Esophagus muscularis mucosa (tissue), 4 donors: ENCODE results near the gene FTO.

Experiments
- EP300 ChIP-seq: sonication (generic); formaldehyde crosslinking; IDR thresholded peaks from one replicate; pipeline ENCODE4 v1.6.1; 2017; ENCODE audit warnings: antibody characterized with exemption
- POLR2A ChIP-seq: fragments of 450-650 bp; IDR thresholded peaks from one replicate; pipeline ENCODE4 v1.6.1; 2017; ENCODE audit warnings: antibody characterized with exemption, moderate library complexity, mild to moderate bottlenecking, low read depth
- POLR2AphosphoS5 ChIP-seq, 2 donors: sonication (generic); formaldehyde crosslinking; IDR thresholded peaks; one replicate each; pipeline ENCODE4 v1.6.1; 2017; ENCODE audit warnings: antibody characterized with exemption in 2 of 2
- TF ChIP-seq, protein P1 (sequence below), 3 experiments: fragments of 200-600 bp in 2 of 3; fragments of 450-650 bp in 1 of 3; sonication (generic) in 2 of 3; IDR thresholded peaks; one replicate each; pipeline ENCODE4 v1.5.1; 2017 to 2019; ENCODE audit warnings: antibody characterized with exemption in 3 of 3, mild to moderate bottlenecking in 2 of 3, moderate library complexity in 1 of 3

DNA sequence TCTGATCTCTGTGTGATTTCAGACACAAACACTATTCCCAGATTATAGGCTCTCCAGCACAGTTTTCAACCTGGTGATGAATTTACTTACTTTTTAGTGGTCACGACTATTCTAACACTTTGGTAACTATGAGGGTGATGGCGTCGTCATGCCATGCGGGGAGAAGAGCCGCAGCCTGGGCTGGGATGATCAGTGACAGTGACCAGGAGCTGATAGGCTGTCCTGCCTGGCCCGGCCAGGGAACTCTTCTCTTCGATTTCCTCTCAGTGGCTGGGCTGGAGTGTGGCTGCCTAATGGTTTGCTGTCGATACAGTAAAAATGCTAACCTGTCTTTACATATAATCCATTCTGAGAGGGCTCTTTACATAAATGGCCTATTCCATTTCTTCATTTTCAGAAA is 469.5 kb downstream of the FTO start:
- TF ChIP-seq, protein P1, sequence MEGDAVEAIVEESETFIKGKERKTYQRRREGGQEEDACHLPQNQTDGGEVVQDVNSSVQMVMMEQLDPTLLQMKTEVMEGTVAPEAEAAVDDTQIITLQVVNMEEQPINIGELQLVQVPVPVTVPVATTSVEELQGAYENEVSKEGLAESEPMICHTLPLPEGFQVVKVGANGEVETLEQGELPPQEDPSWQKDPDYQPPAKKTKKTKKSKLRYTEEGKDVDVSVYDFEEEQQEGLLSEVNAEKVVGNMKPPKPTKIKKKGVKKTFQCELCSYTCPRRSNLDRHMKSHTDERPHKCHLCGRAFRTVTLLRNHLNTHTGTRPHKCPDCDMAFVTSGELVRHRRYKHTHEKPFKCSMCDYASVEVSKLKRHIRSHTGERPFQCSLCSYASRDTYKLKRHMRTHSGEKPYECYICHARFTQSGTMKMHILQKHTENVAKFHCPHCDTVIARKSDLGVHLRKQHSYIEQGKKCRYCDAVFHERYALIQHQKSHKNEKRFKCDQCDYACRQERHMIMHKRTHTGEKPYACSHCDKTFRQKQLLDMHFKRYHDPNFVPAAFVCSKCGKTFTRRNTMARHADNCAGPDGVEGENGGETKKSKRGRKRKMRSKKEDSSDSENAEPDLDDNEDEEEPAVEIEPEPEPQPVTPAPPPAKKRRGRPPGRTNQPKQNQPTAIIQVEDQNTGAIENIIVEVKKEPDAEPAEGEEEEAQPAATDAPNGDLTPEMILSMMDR (IDR thresholded peaks at IDR 0.05), result no peak
- no peak for TF ChIP-seq POLR2A
- TF ChIP-seq POLR2AphosphoS5 (IDR thresholded peaks at IDR 0.05), result no peak
- no peak for TF ChIP-seq EP300
